WTC11 (cell line): ENCODE results near the gene MECP2. TPM values are rescaled to one million over a fixed set of nuclear protein-coding genes. Genes with fewer than 3 reads are reported as not detected.

Experiments
- ATAC-seq: fragments of 200-7000 bp; cut with Tn5 transposase; 2 replicates; pipeline ENCODE4 v1.10.0; 2021; ENCODE audit warnings: mild to moderate bottlenecking, moderate library complexity
- CTCF ChIA-PET: fragments of 300-600 bp; sonication (Branson Sonifier 250); formaldehyde crosslinking; loops from one replicate; lab custom pipeline; 2021; ENCODE audit warnings: antibody characterized with exemption; lab: Charles Lee
- POLR2A ChIA-PET: fragments of 350-600 bp; sonication (Branson Sonifier 250); formaldehyde crosslinking; loops from one replicate; lab custom pipeline; 2021; ENCODE audit warnings: antibody characterized with exemption; lab: Charles Lee
- DNase-seq: peaks from one replicate; pipeline ENCODE4 v3.0.0; 2021; ENCODE audit warnings: low spot score
- H3K27ac Mint-ChIP-seq: 2 replicates; pipeline ENCODE4 v1.8.0; 2021; ENCODE audit warnings: mixed read lengths
- H3K27me3 Mint-ChIP-seq: 2 replicates; pipeline ENCODE4 v1.8.0; 2021; ENCODE audit warnings: low read depth, mild to moderate bottlenecking, moderate library complexity, mixed read lengths
- H3K36me3 Mint-ChIP-seq: 2 replicates; pipeline ENCODE4 v1.8.0; 2021; ENCODE audit warnings: mixed read lengths
- H3K4me1 Mint-ChIP-seq: 2 replicates; pipeline ENCODE4 v1.8.0; 2022; ENCODE audit warnings: mixed read lengths
- H3K4me3 Mint-ChIP-seq: 2 replicates; pipeline ENCODE4 v1.8.0; 2021; ENCODE audit warnings: mild to moderate bottlenecking, moderate library complexity, mixed read lengths
- H3K9me3 Mint-ChIP-seq: 2 replicates; pipeline ENCODE4 v1.8.0; 2021; ENCODE audit warnings: mixed read lengths
- ARID4B ChIP-seq: sonication (generic); formaldehyde crosslinking; IDR thresholded peaks from 2 replicates; pipeline ENCODE4 v1.8.0; 2023; ENCODE audit warnings: missing genetic modification reagents, mild to moderate bottlenecking, borderline replicate concordance
- ATF1 ChIP-seq: sonication (generic); formaldehyde crosslinking; IDR thresholded peaks from 2 replicates; pipeline ENCODE4 v1.8.1; 2023; ENCODE audit warnings: mild to moderate bottlenecking, moderate library complexity, missing genetic modification reagents
- CREB1 ChIP-seq: sonication (generic); formaldehyde crosslinking; IDR thresholded peaks from 2 replicates; pipeline ENCODE4 v1.8.0; 2023; ENCODE audit warnings: mild to moderate bottlenecking, missing genetic modification reagents
- HMGXB4 ChIP-seq: sonication (generic); formaldehyde crosslinking; IDR thresholded peaks from 2 replicates; pipeline ENCODE4 v1.8.1; 2023; ENCODE audit warnings: mild to moderate bottlenecking, moderate library complexity, missing genetic modification reagents
- KAT7 ChIP-seq: sonication (generic); formaldehyde crosslinking; IDR thresholded peaks from 2 replicates; pipeline ENCODE4 v1.8.1; 2023; ENCODE audit warnings: missing genetic modification reagents, mild to moderate bottlenecking, borderline replicate concordance
- NR2C2 ChIP-seq: sonication (generic); formaldehyde crosslinking; IDR thresholded peaks from 2 replicates; pipeline ENCODE4 v1.8.0; 2022; ENCODE audit warnings: mild to moderate bottlenecking, missing genetic modification reagents
- PREB ChIP-seq: sonication (generic); formaldehyde crosslinking; IDR thresholded peaks from 2 replicates; pipeline ENCODE4 v1.8.1; 2022; ENCODE audit warnings: mild to moderate bottlenecking, missing genetic modification reagents, moderate library complexity, borderline replicate concordance
- RELA ChIP-seq: sonication (generic); formaldehyde crosslinking; IDR thresholded peaks from 2 replicates; pipeline ENCODE4 v1.8.1; 2022; ENCODE audit warnings: missing genetic modification reagents, mild to moderate bottlenecking, borderline replicate concordance
- SMAD3 ChIP-seq: sonication (generic); formaldehyde crosslinking; IDR thresholded peaks from 2 replicates; pipeline ENCODE4 v1.8.0; 2022; ENCODE audit warnings: missing genetic modification reagents, mild to moderate bottlenecking, borderline replicate concordance
- SOX15 ChIP-seq: fragments of 250-450 bp; sonication (Bioruptor Pico); IDR thresholded peaks from 2 replicates; pipeline ENCODE4 v1.9.0; 2021; ENCODE audit warnings: mild to moderate bottlenecking
- SP1 ChIP-seq: sonication (generic); formaldehyde crosslinking; conservative IDR thresholded peaks from 2 replicates; pipeline ENCODE4 v1.8.1; 2022; ENCODE audit warnings: missing genetic modification reagents
- ZNF219 ChIP-seq: sonication (generic); formaldehyde crosslinking; IDR thresholded peaks from 2 replicates; pipeline ENCODE4 v1.8.0; 2023; ENCODE audit warnings: missing genetic modification reagents, mild to moderate bottlenecking, borderline replicate concordance
- ZNF396 ChIP-seq: fragments of 250-450 bp; sonication (Bioruptor Pico); IDR thresholded peaks from 2 replicates; pipeline ENCODE4 v1.8.0; 2021; ENCODE audit warnings: mild to moderate bottlenecking, moderate library complexity, borderline replicate concordance
- ZNF416 ChIP-seq: fragments of 250-450 bp; sonication (Bioruptor Pico); IDR thresholded peaks from 2 replicates; pipeline ENCODE4 v1.9.0; 2021; ENCODE audit warnings: mild to moderate bottlenecking, inconsistent platforms
- ZNF425 ChIP-seq: fragments of 250-450 bp; sonication (Bioruptor Pico); conservative IDR thresholded peaks from 2 replicates; pipeline ENCODE4 v1.9.0; 2021; ENCODE audit warnings: mild to moderate bottlenecking
- ZNF512 ChIP-seq: sonication (generic); formaldehyde crosslinking; IDR thresholded peaks from 2 replicates; pipeline ENCODE4 v1.8.1; 2022; ENCODE audit warnings: missing genetic modification reagents, borderline replicate concordance
- ZNF532 ChIP-seq: fragments of 250-450 bp; sonication (Bioruptor Pico); IDR thresholded peaks from 2 replicates; pipeline ENCODE4 v1.9.0; 2021; ENCODE audit warnings: mild to moderate bottlenecking, borderline replicate concordance
- total RNA-seq: library from RNA; stranded (reverse); gene quantifications from 3 replicates; pipeline ENCODE4 v1.2.3, GENCODE V29; 2021

MECP2 gene
- total RNA-seq, 1 experiment from 2014 or later: 28.7 TPM

- DNase-seq (no peak), ATAC-seq (no peak)
- Mint-ChIP-seq H3K36me3 (peaks cover 5% of the 10 kb centered on the region), H3K27me3 (no peaks in the 10 kb centered on the region), H3K27ac (no peak overlapping the region), H3K9me3 (no peaks in the 10 kb centered on the region), H3K4me3 (no peak overlapping the region), H3K4me1 (peaks cover 29% of the 10 kb centered on the region)
- POLR2A ChIA-PET: interaction anchor here (0.6 kb wide), 1 partner anchor 392 kb away, joined by 3 read pairs; no protein-coding TSS in a partner anchor
- CTCF ChIA-PET: interaction anchor here (0.6 kb wide), 1 partner anchor 49 kb away, joined by 3 read pairs; no protein-coding TSS in a partner anchor
- TF ChIP-seq SP1 (CRISPR knock-in tag) (no peak), ZNF416 (CRISPR knock-in tag) (no peak), ZNF532 (CRISPR knock-in tag) (no peak), SOX15 (no peak), HMGXB4 (CRISPR knock-in tag) (no peak), KAT7 (CRISPR knock-in tag) (no peak), ZNF425 (CRISPR knock-in tag) (no peak), ZNF512 (CRISPR knock-in tag) (no peak), ZNF396 (CRISPR knock-in tag) (no peak)
Measured at GRCh38 chrX:154017766-154018517, 79.6 kb downstream of the MECP2 start.

- DNase-seq: no peak
- H3K36me3 Mint-ChIP-seq: peaks cover 5% of the 10 kb centered on the region
- TF ChIP-seq CREB1 (CRISPR knock-in tag): no peak
- no peak for TF ChIP-seq ZNF219 (CRISPR knock-in tag)
- no peak for TF ChIP-seq SMAD3 (CRISPR knock-in tag)
- no peak for TF ChIP-seq ATF1
- no peak for TF ChIP-seq PREB
- TF ChIP-seq RELA (CRISPR knock-in tag): no peak
- TF ChIP-seq NR2C2 (CRISPR knock-in tag): no peak
- no peak for TF ChIP-seq ARID4B (CRISPR knock-in tag)
Measured at GRCh38 chrX:154016366-154017076, 81.0 kb downstream of the MECP2 start.

More at GRCh38 chrX:154016366-154017076, 81.0 kb downstream of the MECP2 start:
- CTCF ChIA-PET: no interaction called here
- H3K4me1 Mint-ChIP-seq: peaks cover 20% of the 10 kb centered on the region
- no peak for ATAC-seq
- POLR2A ChIA-PET: no interaction called here
- no peaks in the 10 kb centered on the region for H3K9me3 Mint-ChIP-seq
- H3K4me3 Mint-ChIP-seq: no peak overlapping the region
- H3K27me3 Mint-ChIP-seq: no peaks in the 10 kb centered on the region
- no peak overlapping the region for H3K27ac Mint-ChIP-seq
